ENCODE measurements around the gene FHIT. TPM values are rescaled to one million over a fixed set of nuclear protein-coding genes. Genes with fewer than 3 reads are reported as not detected.

The FHIT gene
- total RNA-seq, 1 donor = 2.2 TPM

GRCh38 chr3:60855250-60855649 is 396.0 kb downstream of the FHIT start:
- DNase-seq (ENCODE audit: low read depth) = no peak
- H3K4me3 ChIP-seq (ENCODE audit: low read depth, low read length) = no peak overlapping the region
- no peak for TF ChIP-seq CTCF (IDR thresholded peaks at IDR 0.05; ENCODE audit: insufficient read depth, low read depth, low read length)

DNA sequence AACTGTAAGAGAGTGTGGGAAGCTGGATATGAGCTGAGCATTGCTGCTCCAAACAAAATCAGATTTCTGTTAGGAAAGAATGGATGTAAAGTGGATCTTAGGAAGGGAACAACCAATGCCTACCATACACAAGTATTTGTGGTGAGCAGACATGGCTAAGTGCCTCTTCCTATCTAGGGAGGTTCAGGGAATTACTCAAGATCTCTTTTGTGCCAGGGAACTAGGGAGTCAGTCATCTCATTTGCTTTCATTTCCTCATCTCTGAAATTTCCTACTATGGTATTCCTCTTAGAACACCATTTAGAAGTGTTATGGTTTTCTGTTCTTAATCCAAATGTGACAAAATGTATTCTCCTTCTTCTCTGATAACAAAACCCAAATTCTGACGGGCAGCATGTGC is 396.5 kb downstream of the FHIT start:
- H3K4me3 ChIP-seq (ENCODE audit: low read depth, low read length) = no peak overlapping the region
- DNase-seq (ENCODE audit: low read depth) = no peak
- no peak for TF ChIP-seq CTCF (IDR thresholded peaks at IDR 0.05; ENCODE audit: insufficient read depth, low read depth, low read length)

GRCh38 chr3:60847791-60848190 is 403.5 kb downstream of the FHIT start:
- TF ChIP-seq CTCF (IDR thresholded peaks at IDR 0.05; ENCODE audit: insufficient read depth, low read depth, low read length) = no peak

DNA sequence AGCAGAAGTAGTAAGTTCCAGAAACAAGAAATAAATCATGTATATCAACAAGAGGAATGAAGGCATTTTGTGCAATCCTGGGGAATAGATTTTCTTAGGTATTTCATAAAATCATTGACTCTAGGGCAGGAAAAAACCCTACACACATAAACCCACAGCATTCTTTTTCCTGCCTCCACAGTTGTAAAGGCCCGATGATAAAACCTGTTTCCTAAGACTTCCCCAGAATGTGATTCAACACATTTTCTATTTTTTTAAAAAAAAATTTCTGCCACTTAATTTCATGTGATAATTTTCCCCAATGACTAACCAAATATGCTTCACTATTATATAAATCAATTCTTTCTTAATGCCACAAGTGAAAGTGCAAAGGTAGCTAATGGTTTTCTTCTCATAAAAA is 407.0 kb downstream of the FHIT start:
- no peak overlapping the region for H3K4me3 ChIP-seq (ENCODE audit: low read depth, low read length)
- no peak for DNase-seq (ENCODE audit: low read depth)
- no peak for TF ChIP-seq CTCF (IDR thresholded peaks at IDR 0.05; ENCODE audit: insufficient read depth, low read depth, low read length)

More at GRCh38 chr3:60847791-60848190, 403.5 kb downstream of the FHIT start:
- DNase-seq (ENCODE audit: low read depth) = no peak
- H3K4me3 ChIP-seq (ENCODE audit: low read depth, low read length) = no peak overlapping the region

- H3K4me3 ChIP-seq (ENCODE audit: low read depth, low read length) = no peak overlapping the region
- TF ChIP-seq CTCF (IDR thresholded peaks at IDR 0.05; ENCODE audit: insufficient read depth, low read depth, low read length) = no peak
- DNase-seq (ENCODE audit: low read depth) = peak; percentile 18
Measured at GRCh38 chr3:60841355-60841754, 409.9 kb downstream of the FHIT start.

- TF ChIP-seq CTCF (IDR thresholded peaks at IDR 0.05; ENCODE audit: insufficient read depth, low read depth, low read length) = no peak
- no peak for DNase-seq (ENCODE audit: low read depth)
- H3K4me3 ChIP-seq (ENCODE audit: low read depth, low read length) = no peak overlapping the region
Measured at GRCh38 chr3:60839246-60839645, 412.0 kb downstream of the FHIT start.

GRCh38 chr3:60835796-60836195 is 415.5 kb downstream of the FHIT start:
- no peak overlapping the region for H3K4me3 ChIP-seq (ENCODE audit: low read depth, low read length)
- no peak for TF ChIP-seq CTCF (IDR thresholded peaks at IDR 0.05; ENCODE audit: insufficient read depth, low read depth, low read length)
- DNase-seq (ENCODE audit: low read depth) = no peak

Data from fibroblast of villous mesenchyme (primary cell).